GM12864 (cell line): Measurements from ENCODE around the gene WNT9A.

ENCODE experiments used
- DNase-seq: peaks from one replicate; pipeline ENCODE4 v3.0.0-alpha.2; 2011; ENCODE audit warnings: low read depth
- H3K4me3 ChIP-seq: 2 replicates; pipeline ENCODE4 v1.5.1; 2011; ENCODE audit warnings: mild to moderate bottlenecking, low read depth, low read length, control low read depth
- CTCF ChIP-seq: IDR thresholded peaks from 2 replicates; pipeline ENCODE4 v1.5.1; 2011; ENCODE audit warnings: low read depth, mild to moderate bottlenecking, moderate library complexity, low read length, control low read depth, inconsistent platforms; ENCODE audit errors: missing control alignments

The WNT9A gene

DNA sequence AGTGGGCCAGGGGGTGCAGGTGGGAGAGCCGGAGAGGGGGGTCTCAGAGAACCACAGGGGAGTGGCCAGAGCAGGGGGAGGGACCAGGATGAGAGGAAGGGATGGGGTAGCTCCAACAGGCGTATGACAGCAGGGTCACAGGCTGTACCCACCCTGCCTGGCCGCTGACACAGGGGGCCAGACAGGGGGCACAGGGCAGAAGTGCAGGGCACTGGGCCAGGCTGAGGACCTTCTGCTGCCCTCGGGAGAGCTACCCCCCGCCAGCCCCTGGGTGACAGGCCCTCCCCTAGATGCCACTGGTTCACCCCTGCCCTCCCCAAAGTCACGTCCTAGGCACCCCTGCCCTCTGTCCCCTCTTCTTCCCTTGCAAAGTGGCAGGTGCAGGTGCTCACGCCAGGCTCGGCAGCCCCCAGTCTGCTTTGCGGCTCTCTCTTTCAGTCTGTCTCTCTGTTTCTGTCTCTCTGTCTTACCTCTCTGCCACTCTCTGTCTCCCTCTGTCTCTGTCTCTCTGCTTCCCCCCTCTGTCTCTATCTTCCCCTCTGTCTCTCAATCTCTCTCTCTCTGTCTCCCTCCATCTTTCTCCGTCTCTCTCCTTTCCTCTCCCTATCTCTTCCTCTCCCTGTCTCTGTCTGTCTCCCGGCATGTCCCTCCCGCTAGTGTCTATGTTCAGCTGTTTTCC lies 48.5 kb downstream of the WNT9A start:
- no peak overlapping the region for H3K4me3 ChIP-seq
- DNase-seq, result no peak
- no peak for TF ChIP-seq CTCF

DNA sequence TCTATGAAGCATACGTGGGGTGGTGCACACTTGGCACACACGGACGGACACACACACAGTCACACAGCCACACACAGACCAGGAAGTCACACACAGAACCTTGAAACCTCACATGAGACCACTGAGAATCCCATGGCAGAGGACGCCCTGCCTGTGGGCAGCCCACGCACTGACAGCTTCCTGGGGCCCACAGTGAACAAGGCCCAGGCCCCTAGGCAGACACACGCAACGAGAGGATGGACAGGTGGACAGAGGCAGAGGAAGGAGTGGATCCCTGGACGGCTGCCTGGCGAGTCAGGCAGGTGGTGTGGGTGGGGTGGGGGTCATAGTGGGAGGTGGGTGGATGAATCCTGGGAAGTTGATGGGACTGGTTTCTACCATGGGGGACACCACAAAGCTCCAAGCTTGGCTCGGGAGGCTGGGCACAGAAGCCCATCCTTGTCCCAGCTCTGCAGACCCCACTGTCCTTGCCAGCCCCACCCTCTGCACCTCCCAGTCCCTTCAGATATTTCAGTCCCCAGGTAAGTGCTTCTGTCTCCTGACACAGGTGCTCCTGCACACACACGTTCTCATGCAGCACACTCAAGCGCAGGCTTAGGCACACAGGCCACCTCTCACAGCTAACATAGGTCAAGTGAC lies 49.1 kb downstream of the WNT9A start:
- no peak for TF ChIP-seq CTCF
- DNase-seq, result no peak
- no peak overlapping the region for H3K4me3 ChIP-seq

DNA sequence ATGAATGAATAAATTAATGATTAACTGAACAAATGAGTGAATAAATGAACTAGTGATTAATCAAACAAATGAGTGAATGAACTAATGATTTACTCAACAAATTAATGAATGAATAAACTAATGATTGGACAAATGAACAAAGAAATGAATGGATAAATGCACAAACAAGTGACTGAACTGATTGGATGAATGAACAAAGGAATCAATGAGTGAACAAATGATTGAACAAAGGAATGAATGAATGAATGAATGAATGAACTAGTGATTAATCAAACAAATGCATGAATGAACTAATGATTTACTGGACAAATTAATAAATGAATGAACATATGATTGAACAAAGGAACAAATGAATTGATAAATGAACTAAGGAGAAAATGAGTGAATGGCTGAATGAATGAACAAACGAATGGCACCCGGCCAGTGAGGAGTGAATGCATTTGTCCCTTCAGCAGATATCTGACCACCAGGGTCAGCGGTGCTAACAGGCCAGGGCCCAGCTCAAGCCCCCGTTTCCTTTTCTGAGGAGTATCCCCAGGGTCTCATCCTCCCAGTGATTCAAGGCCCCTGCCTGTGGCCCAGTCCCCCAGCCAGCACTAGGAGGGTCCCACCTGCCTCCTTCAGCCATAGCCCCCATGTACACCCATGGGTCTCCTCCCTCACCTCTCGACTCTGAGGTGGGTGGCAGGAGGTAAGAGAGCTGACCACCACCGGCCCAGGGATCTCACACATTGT lies 49.9 kb downstream of the WNT9A start:
- DNase-seq, result no peak
- TF ChIP-seq CTCF, result no peak

DNA sequence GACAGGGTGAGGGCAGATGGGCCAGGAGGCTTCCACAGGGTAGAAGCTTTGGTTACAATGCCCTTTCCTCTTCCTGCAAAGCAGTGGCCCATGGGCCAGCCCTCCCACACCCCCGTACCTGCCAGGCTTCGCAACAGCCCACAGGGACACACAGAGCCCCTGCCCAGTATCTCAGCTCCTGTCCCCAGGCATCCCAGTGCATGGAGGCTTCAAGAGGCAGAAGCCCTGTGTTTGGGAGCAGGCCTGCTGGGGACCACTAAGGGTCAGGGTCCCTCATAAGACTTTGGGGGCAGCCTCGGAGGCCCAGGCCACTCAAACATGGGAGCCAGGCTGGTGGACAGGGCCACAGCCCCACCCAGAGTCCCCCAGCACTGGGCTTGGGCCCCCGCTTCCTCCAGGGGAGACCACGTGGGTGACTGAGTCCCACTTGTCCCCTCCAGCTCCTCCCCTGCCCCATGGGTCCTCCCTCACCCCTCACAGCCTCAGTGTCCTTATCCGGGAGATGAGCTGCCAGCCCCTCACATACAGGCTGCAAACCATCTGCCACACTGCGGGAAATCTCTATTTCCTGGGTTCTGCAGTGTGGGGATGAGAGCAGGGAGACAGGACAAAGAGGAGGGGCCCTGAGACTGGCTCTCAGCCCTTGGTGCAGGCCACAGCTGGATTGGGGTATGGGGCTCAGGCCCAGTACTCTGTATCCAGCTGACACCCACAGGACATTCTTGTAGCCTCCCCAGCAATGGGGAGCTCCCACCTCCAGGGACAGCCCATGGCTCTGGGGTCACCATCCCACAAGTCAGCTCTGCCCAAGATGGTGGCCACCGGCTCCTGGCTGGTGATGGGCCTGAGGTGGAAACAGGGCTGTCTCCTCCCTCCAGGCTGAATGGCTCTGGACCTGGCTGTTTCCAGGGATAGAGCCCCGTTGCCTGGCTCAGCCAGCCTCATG lies 50.7 kb downstream of the WNT9A start:
- DNase-seq, result no peak
- H3K4me3 ChIP-seq, result no peak overlapping the region
- TF ChIP-seq CTCF, result no peak

More for the DNA sequence above, 49.9 kb downstream of the WNT9A start:
- H3K4me3 ChIP-seq, result no peak overlapping the region

DNA sequence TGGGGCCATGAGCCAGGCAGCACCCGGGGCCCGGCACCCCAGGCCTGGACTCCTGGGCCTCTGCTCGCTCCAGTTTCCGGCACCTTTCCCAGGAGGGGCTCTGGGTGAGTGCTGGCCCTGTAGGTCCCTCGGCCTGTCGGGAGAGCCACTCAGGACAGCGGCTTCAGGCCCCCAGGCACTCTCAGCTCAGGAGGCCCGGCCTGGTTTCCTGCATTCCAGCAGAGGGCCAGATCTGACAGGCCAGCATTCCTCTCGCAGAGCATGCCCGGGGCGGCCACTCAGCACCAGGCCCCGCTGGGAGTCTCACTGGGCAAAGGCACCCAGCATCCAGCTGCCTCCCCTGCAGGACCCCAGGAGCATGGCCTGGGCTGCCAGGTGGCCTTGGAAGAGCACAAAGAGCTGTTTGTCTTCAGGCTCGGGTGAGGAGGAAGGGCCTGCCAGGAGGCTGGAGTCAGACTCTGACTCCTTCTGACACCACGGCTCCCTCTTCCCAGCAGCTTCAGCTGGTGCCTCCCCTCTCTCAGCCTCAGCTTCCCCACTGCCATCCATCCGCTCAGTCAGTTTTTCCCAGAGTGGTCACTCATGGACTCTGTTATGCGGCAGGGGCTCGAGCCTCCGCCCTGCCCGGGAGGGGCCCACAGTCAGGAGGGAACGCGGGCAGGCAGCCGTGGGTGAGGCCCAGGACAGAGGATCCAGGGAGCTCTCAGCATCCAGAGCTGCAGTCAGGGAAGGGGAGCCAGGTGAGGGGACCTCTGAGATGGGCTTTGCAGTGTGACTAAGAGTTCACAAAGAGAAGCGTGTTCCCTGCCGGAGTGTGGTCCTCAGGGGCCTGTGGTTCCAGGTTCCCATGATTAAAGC lies 51.7 kb downstream of the WNT9A start:
- no peak overlapping the region for H3K4me3 ChIP-seq
- no peak for DNase-seq
- TF ChIP-seq CTCF, result no peak
